C4-2B (cell line): ENCODE measurements around the gene NRIP3.

ENCODE experiments used
- ZFX ChIP-seq: fragments of 450-650 bp; IDR thresholded peaks from 2 replicates; pipeline ENCODE4 v1.6.1; 2017
- TF ChIP-seq, protein P1 (sequence below): fragments of 450-650 bp; conservative IDR thresholded peaks from 2 replicates; pipeline ENCODE4 v1.5.1; 2017; ENCODE audit warnings: mild to moderate bottlenecking

DNA sequence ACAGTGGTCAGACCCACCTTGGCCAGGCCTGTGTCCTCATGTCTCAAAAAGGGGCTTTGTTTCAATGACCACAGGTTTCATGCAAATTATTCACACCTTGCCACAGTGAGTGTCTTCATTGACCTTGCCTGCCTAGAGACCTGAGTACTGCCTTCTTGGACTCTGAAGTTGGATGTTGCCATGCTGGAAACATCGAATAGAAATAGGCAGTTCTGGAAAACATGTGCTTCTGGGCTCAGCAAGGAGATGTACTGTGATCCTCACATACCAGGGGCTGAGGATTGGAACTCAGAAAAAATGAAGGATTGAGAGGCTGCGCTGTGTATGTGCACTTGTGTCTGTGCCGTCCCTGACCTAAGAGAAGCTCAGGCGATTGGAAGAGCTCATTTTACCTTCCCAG lies 9.6 kb upstream of the NRIP3 start:
- TF ChIP-seq, protein P1, sequence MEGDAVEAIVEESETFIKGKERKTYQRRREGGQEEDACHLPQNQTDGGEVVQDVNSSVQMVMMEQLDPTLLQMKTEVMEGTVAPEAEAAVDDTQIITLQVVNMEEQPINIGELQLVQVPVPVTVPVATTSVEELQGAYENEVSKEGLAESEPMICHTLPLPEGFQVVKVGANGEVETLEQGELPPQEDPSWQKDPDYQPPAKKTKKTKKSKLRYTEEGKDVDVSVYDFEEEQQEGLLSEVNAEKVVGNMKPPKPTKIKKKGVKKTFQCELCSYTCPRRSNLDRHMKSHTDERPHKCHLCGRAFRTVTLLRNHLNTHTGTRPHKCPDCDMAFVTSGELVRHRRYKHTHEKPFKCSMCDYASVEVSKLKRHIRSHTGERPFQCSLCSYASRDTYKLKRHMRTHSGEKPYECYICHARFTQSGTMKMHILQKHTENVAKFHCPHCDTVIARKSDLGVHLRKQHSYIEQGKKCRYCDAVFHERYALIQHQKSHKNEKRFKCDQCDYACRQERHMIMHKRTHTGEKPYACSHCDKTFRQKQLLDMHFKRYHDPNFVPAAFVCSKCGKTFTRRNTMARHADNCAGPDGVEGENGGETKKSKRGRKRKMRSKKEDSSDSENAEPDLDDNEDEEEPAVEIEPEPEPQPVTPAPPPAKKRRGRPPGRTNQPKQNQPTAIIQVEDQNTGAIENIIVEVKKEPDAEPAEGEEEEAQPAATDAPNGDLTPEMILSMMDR: no peak
- no peak for TF ChIP-seq ZFX
